Loucy (cell line): ENCODE measurements around the gene SPSB1.
"Not testable (repeated sequence)": the region's sequence is repeated elsewhere in the genome, so short reads cannot be mapped to it uniquely, and the experiment has no call there.

Experiments
- H2AFZ ChIP-seq: fragments of 200-600 bp; sonication (generic); 2 replicates; pipeline ENCODE4 v1.6.0; 2016; ENCODE audit warnings: antibody characterized with exemption, mild to moderate bottlenecking, low read length, moderate library complexity
- H3F3A ChIP-seq: fragments of 200-600 bp; 2 replicates; pipeline ENCODE4 v1.6.0; 2016; ENCODE audit warnings: antibody characterized with exemption, low read depth, mild to moderate bottlenecking
- H3K27me3 ChIP-seq: fragments of 200-600 bp; sonication (generic); 2 replicates; pipeline ENCODE4 v1.6.1; 2014; ENCODE audit warnings: low read length, mild to moderate bottlenecking; ENCODE audit not compliant: insufficient read depth, poor library complexity, severe bottlenecking
- H3K36me3 ChIP-seq: fragments of 200-600 bp; sonication (generic); 2 replicates; pipeline ENCODE4 v1.6.1; 2016; ENCODE audit warnings: low read length; ENCODE audit not compliant: insufficient read depth
- H3K4me1 ChIP-seq: fragments of 200-600 bp; sonication (generic); 2 replicates; pipeline ENCODE4 v1.5.1; 2014; ENCODE audit warnings: low read length, mild to moderate bottlenecking; ENCODE audit not compliant: insufficient read depth, poor library complexity, severe bottlenecking
- H3K4me2 ChIP-seq: fragments of 200-600 bp; sonication (generic); 2 replicates; pipeline ENCODE4 v1.6.0; 2014; ENCODE audit warnings: antibody characterized with exemption, low read length, low read depth, mild to moderate bottlenecking; ENCODE audit not compliant: poor library complexity, severe bottlenecking
- H3K4me3 ChIP-seq: fragments of 200-600 bp; sonication (generic); 2 replicates; pipeline ENCODE4 v1.5.1; 2014; ENCODE audit warnings: low read length, mild to moderate bottlenecking, mixed read lengths; ENCODE audit not compliant: poor library complexity, severe bottlenecking
- H3K79me2 ChIP-seq: fragments of 200-600 bp; sonication (generic); 2 replicates; pipeline ENCODE4 v1.6.1; 2014; ENCODE audit warnings: low read length; ENCODE audit not compliant: insufficient read depth
- H3K9ac ChIP-seq: fragments of 200-600 bp; sonication (generic); 2 replicates; pipeline ENCODE4 v1.6.0; 2014; ENCODE audit warnings: mild to moderate bottlenecking, low read depth, low read length, moderate library complexity; ENCODE audit not compliant: poor library complexity, severe bottlenecking
- H3K9me2 ChIP-seq: fragments of 200-600 bp; sonication (generic); replicated peaks from 2 replicates; pipeline ENCODE4 v1.6.1; 2016; ENCODE audit warnings: low read depth, low read length, mixed read lengths
- H3K9me3 ChIP-seq: fragments of 200-600 bp; sonication (generic); 2 replicates; pipeline ENCODE4 v1.6.1; 2014; ENCODE audit warnings: mild to moderate bottlenecking, antibody characterized with exemption, low read length, low read depth; ENCODE audit not compliant: insufficient read depth
- H4K20me1 ChIP-seq: fragments of 200-600 bp; sonication (generic); 2 replicates; pipeline ENCODE4 v1.6.0; 2014; ENCODE audit warnings: antibody characterized with exemption, low read length, mild to moderate bottlenecking; ENCODE audit not compliant: insufficient read depth, poor library complexity, severe bottlenecking
- EZH2phosphoT487 ChIP-seq: fragments of 200-600 bp; IDR thresholded peaks from 2 replicates; pipeline ENCODE4 v1.6.1; 2018; ENCODE audit warnings: antibody characterized with exemption, mild to moderate bottlenecking, moderate library complexity, borderline replicate concordance
- TF ChIP-seq, protein P1 (sequence below): fragments of 200-600 bp; sonication (generic); conservative IDR thresholded peaks from 2 replicates; pipeline ENCODE4 v1.5.1; 2014; ENCODE audit warnings: mild to moderate bottlenecking, antibody characterized with exemption, low read length

SPSB1 gene

GRCh38 chr1:9298282-9298681 lies 5.6 kb downstream of the SPSB1 start:
- H3K4me3 ChIP-seq: no peak overlapping the region
- H3K27me3 ChIP-seq: no peaks in the 10 kb centered on the region
- TF ChIP-seq EZH2phosphoT487: no peak
- TF ChIP-seq, protein P1, sequence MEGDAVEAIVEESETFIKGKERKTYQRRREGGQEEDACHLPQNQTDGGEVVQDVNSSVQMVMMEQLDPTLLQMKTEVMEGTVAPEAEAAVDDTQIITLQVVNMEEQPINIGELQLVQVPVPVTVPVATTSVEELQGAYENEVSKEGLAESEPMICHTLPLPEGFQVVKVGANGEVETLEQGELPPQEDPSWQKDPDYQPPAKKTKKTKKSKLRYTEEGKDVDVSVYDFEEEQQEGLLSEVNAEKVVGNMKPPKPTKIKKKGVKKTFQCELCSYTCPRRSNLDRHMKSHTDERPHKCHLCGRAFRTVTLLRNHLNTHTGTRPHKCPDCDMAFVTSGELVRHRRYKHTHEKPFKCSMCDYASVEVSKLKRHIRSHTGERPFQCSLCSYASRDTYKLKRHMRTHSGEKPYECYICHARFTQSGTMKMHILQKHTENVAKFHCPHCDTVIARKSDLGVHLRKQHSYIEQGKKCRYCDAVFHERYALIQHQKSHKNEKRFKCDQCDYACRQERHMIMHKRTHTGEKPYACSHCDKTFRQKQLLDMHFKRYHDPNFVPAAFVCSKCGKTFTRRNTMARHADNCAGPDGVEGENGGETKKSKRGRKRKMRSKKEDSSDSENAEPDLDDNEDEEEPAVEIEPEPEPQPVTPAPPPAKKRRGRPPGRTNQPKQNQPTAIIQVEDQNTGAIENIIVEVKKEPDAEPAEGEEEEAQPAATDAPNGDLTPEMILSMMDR: no peak
- peaks cover 98% of the 10 kb centered on the region for H3K79me2 ChIP-seq
- peaks cover 4% of the 10 kb centered on the region; the same call in 1 of the 2 replicates for H3K36me3 ChIP-seq
- peaks cover 87% of the 10 kb centered on the region for H4K20me1 ChIP-seq
- H3K9me2 ChIP-seq: no peaks in the 10 kb centered on the region
- H3K4me2 ChIP-seq: peak overlapping the region; percentile 100
- peaks cover 76% of the 10 kb centered on the region for H3K4me1 ChIP-seq
- H3K9ac ChIP-seq: no peak overlapping the region
- no peaks in the 10 kb centered on the region for H3F3A ChIP-seq
- no peaks in the 10 kb centered on the region for H3K9me3 ChIP-seq
- no peak overlapping the region for H2AFZ ChIP-seq

GRCh38 chr1:9299571-9300541 lies 7.2 kb downstream of the SPSB1 start:
- H3K4me3 ChIP-seq, H3K27me3 ChIP-seq, H3K9me2 ChIP-seq, H3F3A ChIP-seq, H3K9ac ChIP-seq, H3K9me3 ChIP-seq, H2AFZ ChIP-seq, H3K36me3 ChIP-seq: not testable (repeated sequence)
- peaks cover 98% of the 10 kb centered on the region for H3K79me2 ChIP-seq
- H3K4me1 ChIP-seq: peaks cover 67% of the 10 kb centered on the region
- H4K20me1 ChIP-seq: peaks cover 84% of the 10 kb centered on the region
- peak overlapping the region; percentile 48 for H3K4me2 ChIP-seq

DNA sequence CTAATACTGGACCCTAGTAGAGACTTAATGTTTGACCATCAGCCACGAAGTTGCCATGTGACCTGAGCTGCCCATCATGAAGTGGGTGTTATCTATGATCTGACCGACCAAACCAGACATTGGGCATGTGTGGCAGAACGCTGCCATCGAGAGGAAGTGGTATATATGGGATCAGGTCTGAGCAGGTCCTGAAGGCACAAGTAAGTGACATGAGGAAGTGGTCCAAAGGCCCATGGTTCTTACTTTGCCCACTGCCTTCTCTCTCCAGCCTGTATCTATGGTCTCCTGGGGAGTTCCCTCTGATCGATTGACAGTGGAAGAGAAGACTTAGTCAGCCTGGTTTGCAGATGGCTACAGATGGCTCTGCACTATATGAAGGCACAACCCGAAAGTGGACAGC lies 7.9 kb downstream of the SPSB1 start:
- no peak for TF ChIP-seq EZH2phosphoT487
- TF ChIP-seq, protein P1: no peak
- Histone ChIP-seq H3K4me2 (peak overlapping the region; percentile 48), H3K4me1 (peaks cover 60% of the 10 kb centered on the region)

More for the DNA sequence above, 7.9 kb downstream of the SPSB1 start:
- Histone ChIP-seq H2AFZ (no peak overlapping the region), H3K79me2 (peaks cover 98% of the 10 kb centered on the region), H3K9me2 (no peaks in the 10 kb centered on the region), H3F3A (no peaks in the 10 kb centered on the region), H4K20me1 (peaks cover 84% of the 10 kb centered on the region), H3K36me3 (peaks cover 4% of the 10 kb centered on the region; the same call in 1 of the 2 replicates), H3K9me3 (no peaks in the 10 kb centered on the region), H3K27me3 (no peaks in the 10 kb centered on the region), H3K9ac (no peak overlapping the region), H3K4me3 (peak overlapping the region; percentile 0)
